Stimulated activated CD8-positive, alpha-beta memory T cell treated with anti-CD3 and anti-CD28 coated beads, Interleukin-4, amount 100 ng/mL, for 48 hours (primary cell): Measurements from ENCODE around the gene COX6B2.
A peak's percentile ranks its signal among the peaks of the same experiment; 100 is the strongest.
"Not testable (repeated sequence)": the region's sequence is repeated elsewhere in the genome, so short reads cannot be mapped to it uniquely, and the experiment has no call there.

Experiments
- DNase-seq: peaks from one replicate; pipeline ENCODE4 v3.0.0-alpha.2; 2020

COX6B2 gene

DNA sequence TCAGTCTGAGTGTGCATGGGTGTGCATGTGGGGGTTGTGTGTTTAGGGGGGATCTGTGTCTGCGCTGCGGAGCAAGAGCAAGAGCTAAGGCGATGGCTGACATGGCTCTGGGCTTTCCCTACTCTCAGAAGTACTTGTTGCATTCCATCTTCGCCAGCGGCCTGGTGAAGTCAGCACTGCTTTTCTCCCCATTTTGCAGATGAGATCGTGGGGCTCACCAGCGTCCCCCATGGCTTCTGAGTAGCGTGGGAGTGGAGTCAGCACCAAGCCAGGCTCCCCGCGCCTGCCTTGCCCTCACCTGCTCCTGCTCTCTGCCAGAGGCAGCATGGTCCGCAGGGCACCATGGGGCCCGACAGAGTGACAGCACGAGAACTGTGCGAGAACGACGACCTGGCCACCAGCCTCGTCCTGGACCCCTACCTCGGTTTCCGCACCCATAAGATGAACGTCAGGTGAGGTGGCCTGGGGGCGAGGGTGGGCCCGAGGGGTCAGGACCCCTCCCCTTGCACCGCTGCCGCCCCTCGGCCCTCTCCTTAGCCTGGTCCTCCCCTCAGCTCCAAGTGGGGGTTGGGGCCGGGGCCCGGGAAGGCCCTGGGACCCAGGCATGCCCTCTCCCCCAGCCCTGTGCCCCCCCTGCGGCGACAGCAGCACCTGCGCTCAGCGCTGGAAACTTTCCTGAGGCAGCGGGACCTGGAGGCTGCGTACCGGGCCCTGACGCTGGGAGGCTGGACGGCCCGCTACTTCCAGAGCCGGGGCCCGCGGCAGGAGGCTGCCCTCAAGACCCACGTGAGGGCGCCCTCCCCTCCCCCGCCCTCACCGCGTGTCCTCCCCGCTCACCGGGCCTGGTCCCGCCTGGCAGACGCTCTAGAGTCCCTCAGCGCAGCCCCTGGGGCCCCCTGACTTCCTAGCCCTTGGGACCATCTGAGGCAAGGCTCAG is 12.7 kb downstream of the COX6B2 start:
- no peak for DNase-seq

DNA sequence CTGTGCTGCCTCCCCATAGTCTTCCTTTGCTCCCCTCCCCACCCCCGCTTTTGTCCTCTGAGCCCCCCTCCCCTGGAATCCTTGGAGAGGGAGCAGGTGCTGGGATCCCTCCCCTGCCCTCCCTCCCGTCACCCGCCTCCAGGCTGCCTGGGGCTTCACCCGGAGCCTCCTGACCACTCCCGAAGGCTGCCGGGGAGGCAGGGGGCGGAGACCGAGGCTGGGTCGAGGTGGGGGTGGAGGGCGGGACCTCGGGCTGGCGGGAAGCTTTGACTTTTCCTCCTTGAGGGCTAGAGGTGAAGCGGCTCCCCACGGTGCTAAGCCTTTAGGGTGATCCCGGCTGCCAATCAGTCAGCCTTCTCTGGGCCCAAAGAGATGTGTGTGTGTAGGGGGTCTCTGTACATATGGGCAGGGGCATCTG is 13.3 kb downstream of the COX6B2 start:
- peak; percentile 84 for DNase-seq

DNA sequence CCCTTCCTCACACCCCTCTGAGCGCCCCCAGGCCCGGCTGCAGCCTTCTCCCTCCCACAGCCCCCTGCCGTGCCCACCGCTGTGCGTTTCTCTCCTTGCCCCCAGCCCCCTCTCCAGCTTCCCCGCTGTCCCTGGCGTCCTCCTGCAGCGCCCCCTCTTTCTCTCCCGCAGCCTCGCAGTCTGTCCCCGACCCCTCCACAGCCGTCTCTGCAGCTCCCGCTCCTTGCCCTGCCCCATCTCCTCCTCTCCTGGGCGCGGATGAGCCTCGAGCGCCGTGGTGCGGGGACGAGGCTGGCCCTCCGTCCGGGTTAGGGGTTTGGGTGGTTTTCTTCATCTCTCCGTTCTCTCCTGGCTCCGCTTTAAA is 13.8 kb downstream of the COX6B2 start:
- peak; percentile 46 for DNase-seq

DNA sequence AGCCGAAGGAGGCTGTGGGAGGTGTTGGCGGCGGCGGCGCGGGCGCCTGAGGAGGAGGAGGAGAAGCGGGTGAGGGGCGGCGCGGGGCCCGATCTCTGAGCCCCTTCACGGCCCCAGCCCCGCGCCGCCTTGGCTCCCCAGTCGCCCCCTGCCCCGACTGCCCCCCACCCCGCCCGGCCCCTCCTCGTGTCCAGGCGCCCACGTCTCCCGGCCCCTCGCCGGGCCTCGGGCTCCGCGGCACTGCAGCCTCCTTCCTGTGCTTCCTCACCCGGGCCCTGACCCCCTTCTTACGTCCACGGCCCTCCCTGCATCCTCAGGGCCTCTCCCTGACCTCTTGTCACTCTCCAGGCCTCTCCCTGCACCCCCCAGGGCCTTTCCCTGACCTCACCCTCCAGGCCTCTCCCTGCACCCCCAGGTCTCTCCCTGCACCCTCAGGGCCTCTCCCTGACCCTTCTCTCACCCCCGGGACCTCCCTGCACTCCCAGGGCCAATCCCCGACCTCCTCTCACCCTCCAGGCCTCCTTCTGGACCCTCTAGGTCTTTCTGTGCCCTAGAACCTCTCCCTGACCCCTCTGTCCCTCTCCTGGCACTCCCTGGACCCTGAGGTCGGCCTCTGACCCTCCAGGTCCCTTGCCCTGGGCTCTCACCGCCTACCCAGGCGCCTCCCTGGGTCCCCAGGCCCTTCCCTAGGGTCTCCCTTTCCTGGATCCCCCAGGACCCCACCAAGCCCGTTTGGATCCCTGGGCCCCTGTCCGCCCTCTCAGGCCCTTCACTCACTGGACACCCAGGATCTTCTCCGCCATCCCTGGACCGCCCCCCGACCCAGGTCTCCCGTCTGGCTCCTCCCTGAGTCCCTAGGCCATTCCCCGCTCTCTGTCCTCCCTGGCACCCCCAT is 14.4 kb downstream of the COX6B2 start:
- peak; percentile 45 for DNase-seq

DNA sequence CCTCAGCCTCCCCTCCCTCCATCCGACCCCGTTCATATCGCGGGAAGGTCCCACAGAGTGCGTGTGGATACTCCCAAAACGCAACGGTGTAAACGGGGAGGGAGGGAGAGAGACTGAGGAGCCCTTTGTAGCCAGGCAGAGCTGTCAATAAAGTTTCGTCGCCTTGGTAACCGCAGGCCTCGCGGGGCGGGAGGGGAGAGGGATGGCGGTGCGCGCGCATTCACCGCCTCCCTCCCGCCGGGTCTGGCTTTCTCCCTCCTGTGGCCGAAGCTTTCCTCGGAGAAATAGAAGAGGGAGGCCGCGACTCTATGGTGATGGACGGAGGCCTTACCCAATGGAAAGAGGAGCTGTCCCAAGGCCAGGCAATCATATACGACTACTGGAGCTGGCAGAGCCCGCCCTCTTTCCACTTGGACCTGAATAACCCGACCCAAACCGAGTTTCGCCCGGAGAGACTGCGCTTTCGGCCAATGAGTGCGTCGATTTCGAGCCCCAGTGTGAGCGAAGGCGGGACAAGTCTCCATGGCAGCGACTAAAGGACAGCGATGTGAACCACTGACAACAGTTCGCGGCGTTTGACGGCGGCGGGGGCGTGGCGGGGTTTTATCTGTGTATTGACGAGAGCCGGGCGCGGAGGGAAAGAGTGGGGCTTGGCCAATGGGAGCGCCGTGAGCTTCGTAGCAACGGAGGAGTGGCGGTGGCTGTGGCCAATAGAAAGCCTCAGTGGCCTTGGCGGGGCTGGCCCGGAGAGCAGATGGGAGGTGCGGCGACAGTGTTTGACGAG is 15.2 kb downstream of the COX6B2 start, which contains the start of gene KMT5C:
TSS of gene KMT5C (plus strand) at position 772 of the 784 bp plus-strand sequence. CDS start 2,061 bp downstream, outside the sequence.
- DNase-seq: peak; percentile 100

DNA sequence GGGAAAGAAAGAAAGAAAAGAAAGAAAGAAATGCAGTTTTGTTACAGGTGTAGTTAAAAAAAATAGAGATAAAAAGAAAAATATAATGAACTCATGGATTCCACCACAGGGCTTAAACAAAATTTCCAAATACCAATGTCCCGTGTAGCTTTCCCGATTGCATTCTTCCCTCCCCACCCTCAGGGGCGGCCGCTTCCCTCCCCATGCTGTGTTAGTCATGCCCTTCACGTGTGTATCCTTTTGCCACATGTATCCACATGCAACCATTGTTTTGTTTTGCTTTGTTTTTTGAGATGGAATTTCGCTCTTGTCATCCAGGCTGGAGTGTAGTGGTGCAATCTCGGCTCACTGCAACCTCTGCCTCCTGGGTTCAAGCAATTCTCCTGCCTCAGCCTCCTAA is 18.4 kb downstream of the COX6B2 start:
- DNase-seq: no peak

DNA sequence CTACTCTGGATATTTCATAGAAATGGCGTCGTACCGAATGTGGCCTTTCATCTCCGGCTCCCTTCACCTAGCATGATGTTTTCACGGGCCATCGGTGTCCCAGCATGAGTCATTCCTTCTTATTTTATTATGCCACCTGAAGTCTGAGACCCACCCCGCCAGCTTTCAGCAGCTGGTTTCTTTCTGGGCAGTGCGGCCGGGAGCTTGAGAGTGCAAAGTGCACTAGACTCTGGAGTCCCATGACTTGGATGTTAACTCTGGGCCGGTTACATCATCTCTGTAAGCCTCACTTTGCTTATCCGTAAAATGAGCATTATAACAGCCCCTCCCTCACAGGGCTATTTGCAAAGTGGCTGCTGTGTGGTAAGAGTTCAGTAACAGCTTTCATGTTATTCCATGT is 20.6 kb downstream of the COX6B2 start:
- no peak for DNase-seq

DNA sequence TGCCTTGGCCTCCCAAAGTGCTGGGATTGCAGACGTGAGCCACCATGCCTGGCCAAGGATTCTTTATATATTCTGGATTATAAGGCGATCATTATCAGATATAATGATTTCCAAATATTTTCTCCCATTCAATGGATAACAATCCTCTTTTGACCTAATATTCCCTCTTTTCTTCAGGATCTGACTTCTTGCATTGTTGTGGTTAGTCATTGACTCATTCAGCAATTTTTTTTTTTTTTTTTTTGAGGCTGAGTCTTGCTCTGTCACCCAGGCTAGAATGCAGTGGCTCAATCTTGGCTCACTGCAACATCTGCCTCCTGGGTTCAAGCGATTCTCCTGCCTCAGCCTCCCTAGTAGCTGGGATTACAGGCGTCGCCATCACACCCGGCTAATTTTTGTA is 24.7 kb downstream of the COX6B2 start:
- DNase-seq: not testable (repeated sequence)

DNA sequence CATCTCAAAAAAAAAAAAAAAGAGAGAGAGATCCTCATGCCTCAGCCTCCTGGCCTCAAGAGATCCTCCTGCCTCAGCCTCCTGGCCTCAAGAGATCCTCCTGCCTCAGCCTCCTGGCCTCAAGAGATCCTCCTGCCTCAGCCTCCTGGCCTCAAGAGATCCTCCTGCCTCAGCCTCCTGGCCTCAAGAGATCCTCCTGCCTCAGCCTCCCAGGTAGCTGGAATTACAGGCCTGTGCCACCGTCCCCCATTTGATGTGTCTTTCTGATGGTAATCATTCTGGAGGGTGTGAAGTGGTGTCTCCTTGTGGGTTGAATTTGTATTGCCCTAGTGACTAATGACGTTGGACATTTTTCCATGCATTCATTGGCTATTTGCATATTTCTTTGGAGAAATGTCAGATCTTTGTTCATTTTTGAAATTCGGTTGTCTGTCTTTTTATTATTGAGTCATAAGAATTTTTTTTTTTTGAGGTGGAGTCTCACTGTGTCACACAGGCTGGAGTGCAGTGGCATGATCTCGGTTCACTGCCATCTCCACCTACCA is 25.7 kb downstream of the COX6B2 start:
- DNase-seq: not testable (repeated sequence)

DNA sequence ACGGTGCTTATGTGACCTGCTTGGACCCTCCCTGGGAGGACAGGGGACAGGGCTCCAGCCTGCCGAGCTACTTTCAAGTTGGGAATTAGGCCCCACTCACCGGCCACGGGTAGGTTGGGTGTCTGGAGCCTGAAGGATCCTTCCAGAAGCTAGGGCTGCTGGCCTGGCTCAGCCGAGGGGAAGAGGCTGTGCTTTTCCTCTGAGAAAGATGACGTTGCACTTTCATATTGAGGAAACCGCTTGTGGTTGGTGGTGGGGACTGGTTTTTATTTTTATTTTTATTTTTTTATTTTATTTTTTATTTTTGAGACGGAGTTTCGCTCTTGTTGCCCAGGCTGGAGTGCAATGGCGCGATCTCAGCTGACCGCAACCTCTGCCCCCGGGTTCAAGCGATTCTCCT is 29.3 kb downstream of the COX6B2 start, which contains the start of gene TMEM150B:
TSS of gene TMEM150B (minus strand) at position 170 of the 400 bp plus-strand sequence. CDS start 4,305 bp downstream, outside the sequence.
- no peak for DNase-seq

DNA sequence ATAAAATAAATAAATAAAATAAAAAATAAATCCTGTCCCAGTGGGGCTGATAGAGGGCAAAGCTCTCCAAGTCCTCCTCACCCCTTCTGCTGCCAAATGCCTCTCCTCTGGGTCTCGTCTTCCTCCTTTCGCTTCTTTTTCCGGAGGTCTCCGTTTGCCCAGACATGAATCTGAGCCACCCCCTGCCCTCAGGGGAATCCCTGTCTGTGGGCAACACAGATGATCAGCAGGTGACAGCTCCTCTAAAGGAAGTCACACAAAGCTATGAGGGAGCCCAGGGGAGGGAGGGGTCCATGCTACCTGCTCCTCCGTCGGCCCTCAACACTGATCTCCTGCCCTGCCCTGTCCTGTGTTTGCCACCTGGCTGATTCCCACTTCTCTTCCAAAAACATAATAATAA is 29.9 kb downstream of the COX6B2 start:
- DNase-seq: no peak

DNA sequence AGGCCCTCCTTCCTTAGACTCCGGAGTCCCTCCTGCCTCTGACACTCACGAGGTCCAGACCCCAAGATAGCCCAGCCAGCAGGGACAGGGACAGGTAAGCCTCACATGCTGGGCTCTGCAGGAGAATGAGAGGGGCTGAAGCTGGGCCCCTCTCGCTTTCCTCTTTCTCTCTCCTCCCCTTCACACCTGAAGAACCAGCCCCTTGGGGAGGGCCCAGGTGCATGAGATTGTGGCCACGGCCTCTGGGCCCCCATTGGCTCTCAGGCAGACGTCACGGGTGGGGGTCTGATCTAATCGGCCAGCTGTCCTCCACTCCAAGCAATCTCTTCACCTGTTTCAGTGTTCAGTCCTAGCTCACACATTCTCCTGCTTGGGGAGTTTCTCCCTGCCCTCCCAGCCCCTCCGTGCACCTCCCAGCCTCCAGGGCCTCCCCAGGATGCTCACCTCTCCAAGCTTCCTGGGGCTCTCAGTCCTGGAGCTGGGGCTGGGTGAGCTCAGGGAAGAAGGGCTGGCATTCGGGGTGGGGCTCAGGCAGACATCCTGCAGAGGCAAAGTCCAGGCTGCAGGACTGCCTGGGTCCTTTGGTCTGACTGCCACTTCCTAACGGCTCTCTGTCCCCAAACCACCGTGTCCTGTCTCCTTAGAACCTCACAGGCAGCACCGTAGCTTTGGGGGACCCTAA is 32.2 kb downstream of the COX6B2 start:
- DNase-seq: no peak

DNA sequence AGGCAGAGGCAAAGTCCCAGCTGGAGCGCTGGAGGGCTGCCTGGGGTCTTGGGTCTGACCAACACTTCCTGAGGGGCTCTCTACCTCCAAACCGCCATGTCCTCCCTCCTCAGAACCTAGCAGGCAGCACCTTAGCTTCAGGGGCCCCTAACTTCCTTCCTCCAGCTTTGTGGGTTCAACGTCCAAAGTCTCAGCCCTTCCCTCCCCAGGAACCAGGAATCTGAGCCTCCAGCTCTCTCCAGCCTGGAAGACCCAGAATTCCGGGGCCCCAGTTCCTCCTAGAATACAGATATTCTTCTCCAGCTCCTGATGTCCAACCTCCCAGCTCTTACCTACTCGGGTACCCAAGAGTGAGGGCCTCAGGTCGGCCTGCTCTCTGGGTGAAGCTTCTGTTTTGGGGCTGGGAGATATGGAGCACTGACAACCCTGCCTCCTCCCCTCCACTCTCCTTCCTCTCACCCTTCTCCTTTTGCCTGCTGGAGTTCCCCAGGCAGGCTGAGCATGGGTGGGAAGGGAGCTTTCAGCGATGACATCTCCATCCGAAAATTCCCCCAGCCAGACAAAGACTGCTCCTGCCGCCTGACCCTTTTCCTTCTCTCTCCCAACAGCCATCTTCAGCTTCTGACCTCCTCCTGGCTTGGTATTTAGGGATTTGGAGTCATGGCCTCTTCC is 32.9 kb downstream of the COX6B2 start:
- DNase-seq: no peak

DNA sequence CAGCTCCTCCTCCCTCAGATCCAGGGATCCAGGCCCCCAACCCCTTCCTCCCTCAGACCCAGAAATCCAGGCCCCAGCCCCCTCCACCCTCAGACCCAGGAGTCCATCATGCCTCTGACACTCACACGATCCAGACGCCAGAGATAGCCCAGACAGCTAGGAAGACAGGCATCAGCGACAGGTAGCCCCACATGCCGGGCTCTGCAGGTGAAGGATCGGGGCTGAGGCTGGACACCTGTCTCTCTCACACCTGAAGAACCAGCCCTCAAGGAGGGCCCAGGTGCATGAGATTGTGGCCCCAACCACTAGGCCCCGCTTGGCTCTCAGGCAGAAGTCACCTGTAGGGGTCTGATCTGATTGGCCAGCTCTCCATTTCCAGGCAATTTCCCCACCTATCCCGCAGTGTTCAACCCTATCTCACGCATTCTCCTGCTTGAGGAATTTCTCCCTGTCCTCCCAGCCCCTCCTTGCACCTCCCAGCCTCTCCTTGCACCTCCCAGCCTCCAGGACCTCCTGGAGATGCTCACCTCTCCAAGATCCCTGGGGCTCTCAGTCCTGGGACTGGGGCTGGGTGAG is 33.6 kb downstream of the COX6B2 start:
- DNase-seq: no peak

DNA sequence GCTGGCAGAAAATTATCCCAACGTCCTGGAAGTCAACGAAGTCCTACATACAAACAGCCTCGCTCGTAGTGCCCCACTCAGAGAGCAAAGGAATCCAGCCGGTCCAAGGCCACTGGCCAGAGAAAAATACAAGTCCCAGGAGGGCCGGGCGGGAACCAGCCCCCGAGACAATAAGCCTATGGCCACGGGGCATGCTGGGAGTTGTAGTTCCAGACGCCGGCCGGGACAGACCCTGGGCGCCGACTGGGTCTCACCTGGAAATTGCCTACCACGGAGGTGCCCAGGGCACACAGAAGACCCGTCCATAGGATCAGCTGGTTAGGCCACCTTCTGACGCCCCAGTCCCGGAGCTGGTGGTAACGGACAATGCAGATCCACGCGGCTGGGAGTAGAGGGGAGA is 34.7 kb downstream of the COX6B2 start:
- DNase-seq: no peak

DNA sequence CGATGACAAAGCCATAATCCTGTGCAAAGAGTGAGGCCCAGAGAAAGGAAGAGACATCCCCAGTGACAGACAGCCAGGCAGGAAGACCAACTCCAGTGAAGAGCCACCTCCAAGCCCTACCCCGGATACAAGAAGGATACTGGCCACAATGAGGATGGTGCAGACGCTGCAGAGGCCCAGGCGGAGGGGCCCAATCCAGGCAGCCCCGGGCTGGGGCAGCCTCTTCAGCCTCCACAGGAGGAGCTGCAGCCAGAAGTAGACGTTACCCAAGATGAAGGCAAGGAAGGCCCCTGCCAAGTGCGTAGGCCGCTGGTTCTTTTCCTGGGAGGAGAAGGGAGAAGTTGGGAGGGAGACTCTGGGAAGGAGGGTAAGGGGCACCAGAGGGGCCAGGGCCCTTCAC is 37.9 kb downstream of the COX6B2 start:
- DNase-seq: no peak

DNA sequence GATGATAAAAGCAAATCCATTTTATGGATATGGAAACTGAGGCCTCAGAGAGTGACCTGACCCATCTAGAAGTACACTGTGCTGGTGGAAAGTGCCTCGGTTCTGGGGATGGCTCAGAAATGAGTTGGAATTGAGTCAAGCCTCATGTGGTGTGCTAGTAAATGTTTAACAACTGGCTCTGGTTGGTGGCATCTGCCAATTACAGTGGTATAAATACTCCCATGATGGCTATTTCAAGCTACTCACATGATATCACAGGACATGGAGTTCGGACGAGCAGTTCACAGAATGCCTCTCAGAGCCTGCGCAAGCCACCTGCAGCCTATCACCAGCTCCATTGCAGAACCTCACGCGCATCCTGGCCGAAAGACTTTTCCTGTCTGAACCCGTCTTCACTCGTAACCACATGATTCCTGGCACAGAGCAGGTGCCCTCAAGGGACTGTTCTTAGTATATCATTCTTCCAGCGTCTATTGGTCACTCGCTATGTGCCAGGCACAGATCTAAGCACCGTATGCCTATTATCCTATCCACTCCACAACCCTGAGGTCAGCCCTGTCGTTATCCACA is 38.5 kb downstream of the COX6B2 start:
- DNase-seq: no peak

DNA sequence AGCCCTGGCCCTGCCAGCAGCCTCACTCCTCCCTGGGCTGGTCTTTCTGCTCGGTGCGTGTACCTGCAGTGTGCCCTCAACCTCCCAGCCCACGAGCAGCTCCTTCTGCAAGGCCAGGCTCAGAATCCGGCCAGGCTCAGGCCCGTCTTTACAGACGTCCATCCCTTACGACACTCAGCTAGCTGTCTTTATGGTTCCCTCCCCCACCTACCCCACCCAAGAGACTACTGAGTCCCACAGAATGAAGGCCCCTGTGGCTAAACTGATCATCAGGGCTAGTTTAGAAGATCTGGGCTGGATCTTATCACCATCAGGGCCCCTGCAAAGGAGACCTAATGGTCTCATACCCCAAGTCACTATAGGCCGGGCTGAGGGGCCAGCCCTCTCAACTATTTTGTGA is 40.1 kb downstream of the COX6B2 start:
- no peak for DNase-seq

DNA sequence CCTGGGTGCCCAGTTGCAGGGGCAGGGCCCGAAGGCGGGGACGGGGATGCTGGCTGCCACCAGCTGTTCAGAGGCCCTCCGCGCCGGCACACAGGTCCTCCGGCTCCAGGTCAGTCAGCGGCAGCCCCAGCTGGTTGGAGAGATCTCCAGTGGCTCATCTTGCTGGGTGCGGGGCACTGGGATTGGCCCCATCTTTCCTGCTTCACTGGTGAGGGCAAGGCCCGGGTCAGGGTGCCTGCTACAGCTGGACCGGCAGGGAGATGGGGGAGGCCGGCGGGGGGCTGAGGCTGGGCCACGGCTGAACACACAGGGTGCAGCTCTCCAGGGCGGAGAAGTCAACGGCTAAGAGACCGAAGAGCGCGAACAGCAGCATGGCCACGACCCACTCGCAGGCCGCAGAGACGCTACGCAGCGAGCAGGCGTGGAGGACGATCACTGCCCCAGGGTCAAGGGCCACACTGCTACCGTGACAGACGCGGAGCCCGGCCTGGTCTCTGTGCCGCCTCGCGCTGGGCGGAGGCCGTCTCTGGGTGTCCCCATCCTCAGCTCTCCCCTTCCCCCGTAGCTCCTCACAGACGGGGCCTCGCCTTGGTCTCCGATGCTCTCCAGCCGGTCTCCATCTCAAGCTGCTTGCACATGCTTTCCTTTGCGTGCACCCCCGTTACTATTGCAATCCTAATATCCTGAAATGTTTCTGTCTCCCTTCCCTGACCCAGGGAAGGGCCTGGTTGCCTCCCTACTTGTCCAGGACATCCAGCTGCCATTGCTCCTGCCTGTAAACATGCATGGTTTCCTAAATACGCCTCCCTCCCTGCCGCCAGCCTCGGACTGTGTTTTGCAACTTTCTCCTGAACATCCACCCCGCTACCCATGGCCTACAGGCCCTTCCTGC is 41.7 kb downstream of the COX6B2 start:
- DNase-seq: no peak
